K562 (cell line): ENCODE measurements around the gene TMEM184A. TPM values are rescaled to one million over a fixed set of nuclear protein-coding genes. Genes with fewer than 3 reads are reported as not detected.

Source experiments
- AFF1 ChIP-seq, 2 experiments: fragments of 450-650 bp; IDR thresholded peaks; 2 replicates each; pipeline ENCODE4 v1.6.1; 2018; ENCODE audit warnings: mild to moderate bottlenecking in 2 of 2, low read depth in 1 of 2; ENCODE audit not compliant: partially characterized antibody in 2 of 2
- HMG20A ChIP-seq: fragments of 450-650 bp; formaldehyde crosslinking; conservative IDR thresholded peaks from 2 replicates; pipeline ENCODE4 v1.4.0; 2020; ENCODE audit warnings: mild to moderate bottlenecking, mixed read lengths
- NCOR1 ChIP-seq: fragments of 450-650 bp; IDR thresholded peaks from 2 replicates; pipeline ENCODE4 v1.6.1; 2016; ENCODE audit warnings: mild to moderate bottlenecking, moderate library complexity
- RBFOX2 ChIP-seq: fragments of 200-400 bp; formaldehyde crosslinking; IDR thresholded peaks from 2 replicates; pipeline ENCODE4 v1.6.1; 2017; ENCODE audit warnings: low read depth, mild to moderate bottlenecking, low read length, moderate library complexity
- polyA plus RNA-seq, 8 experiments: library from polyadenylated mRNA; depleted of rRNA in 4 of 8; stranded (reverse) in 5 of 8; unstranded in 3 of 8; fragments of >200 nt; fragmentation: Nextera tagmentation in 2 of 8; fragmentation: Illumina TruSeq in 1 of 8; extraction: Ambion mirVana in 2 of 8; extraction: Trizol in 1 of 8; gene quantifications; 2 replicates each; pipeline versions ENCODE4 v1.2.1 to v1.2.3, GENCODE V29; 2011 to 2014; ENCODE audit warnings: inconsistent platforms in 1 of 8, missing spikeins in 1 of 8
- total RNA-seq, 7 experiments: library from RNA; depleted of rRNA in 6 of 7; stranded (reverse); fragments of >200 nt in 6 of 7; fragmentation: Illumina TruSeq in 2 of 7; extraction: Trizol in 2 of 7; gene quantifications; 2 replicates each; pipeline versions ENCODE4 v1.2.1 to v1.2.3, GENCODE V29; 2011 to 2021; ENCODE audit warnings: low replicate concordance in 1 of 7
- TF ChIP-seq, protein P1 (sequence below): fragments of 200-600 bp; sonication (generic); IDR thresholded peaks from one replicate; pipeline ENCODE4 v1.6.1; 2012; ENCODE audit warnings: mild to moderate bottlenecking, low read depth, low read length, inconsistent platforms

TMEM184A gene
- total and polyA plus RNA-seq, 9 of the 15 experiments (the other 6 are each of a cell fraction or from before 2014, with no cell fraction given) = 0.10 to 0.18 (median 0.11) TPM; not detected in 6

GRCh38 chr7:1499367-1500029, 56.5 kb downstream of the TMEM184A start (continued):
- no peak for TF ChIP-seq AFF1 (IDR thresholded peaks at IDR 0.05; ENCODE audit: low read depth in 1 of 2, partially characterized antibody in 2 of 2)
- TF ChIP-seq NCOR1 = no peak
- peak; percentile 33 for TF ChIP-seq RBFOX2
- TF ChIP-seq HMG20A = no peak
- TF ChIP-seq, protein P1, sequence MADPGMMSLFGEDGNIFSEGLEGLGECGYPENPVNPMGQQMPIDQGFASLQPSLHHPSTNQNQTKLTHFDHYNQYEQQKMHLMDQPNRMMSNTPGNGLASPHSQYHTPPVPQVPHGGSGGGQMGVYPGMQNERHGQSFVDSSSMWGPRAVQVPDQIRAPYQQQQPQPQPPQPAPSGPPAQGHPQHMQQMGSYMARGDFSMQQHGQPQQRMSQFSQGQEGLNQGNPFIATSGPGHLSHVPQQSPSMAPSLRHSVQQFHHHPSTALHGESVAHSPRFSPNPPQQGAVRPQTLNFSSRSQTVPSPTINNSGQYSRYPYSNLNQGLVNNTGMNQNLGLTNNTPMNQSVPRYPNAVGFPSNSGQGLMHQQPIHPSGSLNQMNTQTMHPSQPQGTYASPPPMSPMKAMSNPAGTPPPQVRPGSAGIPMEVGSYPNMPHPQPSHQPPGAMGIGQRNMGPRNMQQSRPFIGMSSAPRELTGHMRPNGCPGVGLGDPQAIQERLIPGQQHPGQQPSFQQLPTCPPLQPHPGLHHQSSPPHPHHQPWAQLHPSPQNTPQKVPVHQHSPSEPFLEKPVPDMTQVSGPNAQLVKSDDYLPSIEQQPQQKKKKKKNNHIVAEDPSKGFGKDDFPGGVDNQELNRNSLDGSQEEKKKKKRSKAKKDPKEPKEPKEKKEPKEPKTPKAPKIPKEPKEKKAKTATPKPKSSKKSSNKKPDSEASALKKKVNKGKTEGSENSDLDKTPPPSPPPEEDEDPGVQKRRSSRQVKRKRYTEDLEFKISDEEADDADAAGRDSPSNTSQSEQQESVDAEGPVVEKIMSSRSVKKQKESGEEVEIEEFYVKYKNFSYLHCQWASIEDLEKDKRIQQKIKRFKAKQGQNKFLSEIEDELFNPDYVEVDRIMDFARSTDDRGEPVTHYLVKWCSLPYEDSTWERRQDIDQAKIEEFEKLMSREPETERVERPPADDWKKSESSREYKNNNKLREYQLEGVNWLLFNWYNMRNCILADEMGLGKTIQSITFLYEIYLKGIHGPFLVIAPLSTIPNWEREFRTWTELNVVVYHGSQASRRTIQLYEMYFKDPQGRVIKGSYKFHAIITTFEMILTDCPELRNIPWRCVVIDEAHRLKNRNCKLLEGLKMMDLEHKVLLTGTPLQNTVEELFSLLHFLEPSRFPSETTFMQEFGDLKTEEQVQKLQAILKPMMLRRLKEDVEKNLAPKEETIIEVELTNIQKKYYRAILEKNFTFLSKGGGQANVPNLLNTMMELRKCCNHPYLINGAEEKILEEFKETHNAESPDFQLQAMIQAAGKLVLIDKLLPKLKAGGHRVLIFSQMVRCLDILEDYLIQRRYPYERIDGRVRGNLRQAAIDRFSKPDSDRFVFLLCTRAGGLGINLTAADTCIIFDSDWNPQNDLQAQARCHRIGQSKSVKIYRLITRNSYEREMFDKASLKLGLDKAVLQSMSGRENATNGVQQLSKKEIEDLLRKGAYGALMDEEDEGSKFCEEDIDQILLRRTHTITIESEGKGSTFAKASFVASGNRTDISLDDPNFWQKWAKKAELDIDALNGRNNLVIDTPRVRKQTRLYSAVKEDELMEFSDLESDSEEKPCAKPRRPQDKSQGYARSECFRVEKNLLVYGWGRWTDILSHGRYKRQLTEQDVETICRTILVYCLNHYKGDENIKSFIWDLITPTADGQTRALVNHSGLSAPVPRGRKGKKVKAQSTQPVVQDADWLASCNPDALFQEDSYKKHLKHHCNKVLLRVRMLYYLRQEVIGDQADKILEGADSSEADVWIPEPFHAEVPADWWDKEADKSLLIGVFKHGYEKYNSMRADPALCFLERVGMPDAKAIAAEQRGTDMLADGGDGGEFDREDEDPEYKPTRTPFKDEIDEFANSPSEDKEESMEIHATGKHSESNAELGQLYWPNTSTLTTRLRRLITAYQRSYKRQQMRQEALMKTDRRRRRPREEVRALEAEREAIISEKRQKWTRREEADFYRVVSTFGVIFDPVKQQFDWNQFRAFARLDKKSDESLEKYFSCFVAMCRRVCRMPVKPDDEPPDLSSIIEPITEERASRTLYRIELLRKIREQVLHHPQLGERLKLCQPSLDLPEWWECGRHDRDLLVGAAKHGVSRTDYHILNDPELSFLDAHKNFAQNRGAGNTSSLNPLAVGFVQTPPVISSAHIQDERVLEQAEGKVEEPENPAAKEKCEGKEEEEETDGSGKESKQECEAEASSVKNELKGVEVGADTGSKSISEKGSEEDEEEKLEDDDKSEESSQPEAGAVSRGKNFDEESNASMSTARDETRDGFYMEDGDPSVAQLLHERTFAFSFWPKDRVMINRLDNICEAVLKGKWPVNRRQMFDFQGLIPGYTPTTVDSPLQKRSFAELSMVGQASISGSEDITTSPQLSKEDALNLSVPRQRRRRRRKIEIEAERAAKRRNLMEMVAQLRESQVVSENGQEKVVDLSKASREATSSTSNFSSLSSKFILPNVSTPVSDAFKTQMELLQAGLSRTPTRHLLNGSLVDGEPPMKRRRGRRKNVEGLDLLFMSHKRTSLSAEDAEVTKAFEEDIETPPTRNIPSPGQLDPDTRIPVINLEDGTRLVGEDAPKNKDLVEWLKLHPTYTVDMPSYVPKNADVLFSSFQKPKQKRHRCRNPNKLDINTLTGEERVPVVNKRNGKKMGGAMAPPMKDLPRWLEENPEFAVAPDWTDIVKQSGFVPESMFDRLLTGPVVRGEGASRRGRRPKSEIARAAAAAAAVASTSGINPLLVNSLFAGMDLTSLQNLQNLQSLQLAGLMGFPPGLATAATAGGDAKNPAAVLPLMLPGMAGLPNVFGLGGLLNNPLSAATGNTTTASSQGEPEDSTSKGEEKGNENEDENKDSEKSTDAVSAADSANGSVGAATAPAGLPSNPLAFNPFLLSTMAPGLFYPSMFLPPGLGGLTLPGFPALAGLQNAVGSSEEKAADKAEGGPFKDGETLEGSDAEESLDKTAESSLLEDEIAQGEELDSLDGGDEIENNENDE = no peak
